Keratinocyte (primary cell): ENCODE results near the gene APH1A.

ENCODE experiments used
- CTCF ChIP-seq, 3 experiments: IDR thresholded peaks in 1 of 3; conservative IDR thresholded peaks in 1 of 3; optimal IDR thresholded peaks in 1 of 3; 2 replicates in 2 of 3; 3 replicates in 1 of 3; pipeline versions ENCODE3 to v1.5.1; 2011; ENCODE audit warnings: low read length in 3 of 3, mild to moderate bottlenecking in 3 of 3, moderate library complexity in 2 of 3, control low read depth in 1 of 3, inconsistent platforms in 1 of 3; ENCODE audit not compliant: insufficient read depth in 2 of 3; ENCODE audit errors: extremely low read depth in 1 of 3
- EZH2 ChIP-seq: IDR thresholded peaks from one replicate; pipeline ENCODE4 v1.6.1; 2012; ENCODE audit warnings: inconsistent platforms, mild to moderate bottlenecking, low read length, moderate library complexity

GRCh38 chr1:150261367-150261766, 7.4 kb downstream of the APH1A start:
- TF ChIP-seq CTCF (optimal IDR thresholded peaks at IDR 0.05 in 1 of 3, IDR thresholded peaks at IDR 0.05 in 1 of 3, conservative IDR thresholded peaks at IDR 0.05 in 1 of 3; ENCODE audit: extremely low read depth in 1 of 3, insufficient read depth in 2 of 3, low read length in 3 of 3) (no peak), EZH2 (no peak)
